GM12891 (cell line): ENCODE measurements around the gene OR2H2.

Source experiments
- POLR2A ChIP-seq: IDR thresholded peaks from 2 replicates; pipeline ENCODE4 v1.6.1; 2011; ENCODE audit warnings: low read depth, low read length, control low read depth
- POLR2AphosphoS5 ChIP-seq: IDR thresholded peaks from 2 replicates; pipeline ENCODE4 v1.6.1; 2011; ENCODE audit warnings: low read depth, low read length, control low read depth
- TAF1 ChIP-seq: IDR thresholded peaks from 2 replicates; pipeline ENCODE4 v1.6.1; 2011; ENCODE audit warnings: low read depth, low read length, control low read depth

DNA sequence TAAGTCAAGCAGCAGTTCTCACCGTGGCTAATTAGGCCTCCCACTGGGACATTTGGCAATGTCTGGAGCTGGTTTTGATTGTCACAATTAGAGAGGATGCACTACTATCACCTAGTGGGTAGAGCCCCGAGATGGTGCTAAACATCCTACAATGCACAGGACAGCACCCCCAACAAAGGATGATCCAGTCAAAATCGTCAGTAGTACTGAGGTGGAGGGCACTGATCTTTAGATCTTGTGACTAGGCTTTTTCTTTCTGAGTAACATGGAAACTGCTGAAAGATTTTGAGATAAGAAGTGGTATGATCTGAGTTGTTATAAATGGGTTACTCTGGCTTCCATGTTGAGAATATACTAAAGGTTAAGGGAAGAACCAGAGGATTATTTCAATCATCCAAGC lies 37.3 kb upstream of the OR2H2 start:
- TF ChIP-seq POLR2A = no peak
- no peak for TF ChIP-seq POLR2AphosphoS5
- no peak for TF ChIP-seq TAF1
